Activated CD8-positive, alpha-beta memory T cell treated with anti-CD3 and anti-CD28 coated beads, Interleukin-2, amount 50 U/mL, for 4 hours (primary cell): ENCODE results near the gene MRPL34.
"Not testable (repeated sequence)": the region's sequence is repeated elsewhere in the genome, so short reads cannot be mapped to it uniquely, and the experiment has no call there.

ENCODE experiments used
- DNase-seq: peaks from one replicate; pipeline ENCODE4 v3.0.0-alpha.2; 2020

MRPL34 gene

DNA sequence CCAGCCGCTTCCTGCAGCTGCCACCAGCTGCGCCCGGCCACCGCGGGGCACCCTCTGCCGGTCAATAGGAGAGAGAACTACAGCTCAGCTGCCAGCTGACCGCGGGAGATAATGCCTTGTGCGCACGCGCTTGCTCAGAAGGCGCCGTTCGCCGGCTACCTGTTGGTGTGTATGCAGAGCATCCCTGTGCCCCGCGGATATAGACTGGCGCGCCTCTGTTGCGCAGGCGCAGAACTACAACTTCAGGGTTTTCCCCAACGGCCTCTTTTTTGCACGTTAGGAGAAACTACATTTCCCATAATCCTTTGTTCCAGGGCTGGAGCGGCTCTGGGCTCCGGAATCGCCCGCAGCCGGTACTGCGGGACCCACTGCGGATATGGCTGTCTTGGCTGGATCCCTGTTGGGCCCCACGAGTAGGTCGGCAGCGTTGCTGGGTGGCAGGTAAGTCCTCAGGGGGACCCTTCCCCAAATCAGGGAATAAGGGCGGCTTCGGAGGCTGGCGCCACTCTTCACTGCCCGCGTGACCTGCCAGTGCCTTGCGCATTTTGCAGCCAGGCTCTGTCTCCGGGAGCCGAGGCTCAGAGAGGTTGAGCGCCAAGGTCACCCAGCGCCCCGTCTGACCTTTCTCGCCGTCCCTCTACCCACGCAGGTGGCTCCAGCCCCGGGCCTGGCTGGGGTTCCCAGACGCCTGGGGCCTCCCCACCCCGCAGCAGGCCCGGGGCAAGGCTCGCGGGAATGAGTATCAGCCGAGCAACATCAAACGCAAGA lies at the start of gene MRPL34:
Gene MRPL34, plus strand, starts transcription at position 356 of the 768 bp plus-strand sequence. Its CDS starts 21 bp downstream, at position 377.
- peak; percentile 89 for DNase-seq

DNA sequence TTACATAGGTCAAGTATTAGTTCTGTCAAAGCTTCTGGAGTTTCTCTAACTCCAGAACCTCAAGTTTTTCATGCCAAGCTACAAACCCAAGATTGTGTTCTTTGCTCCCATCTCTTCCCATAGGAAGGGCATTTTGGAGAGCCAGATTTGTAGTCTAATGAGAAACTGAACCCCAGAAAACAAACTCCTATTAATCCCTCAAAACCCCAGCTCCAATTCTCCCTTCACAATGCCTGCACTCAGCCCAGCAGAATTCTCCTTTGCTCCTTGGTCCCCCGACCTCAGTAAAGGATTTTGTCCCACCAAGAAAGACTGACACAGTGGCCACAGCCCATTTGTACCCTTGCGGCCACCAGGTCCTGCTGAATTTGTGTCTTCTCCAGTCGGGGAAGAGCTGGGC lies 49.5 kb upstream of the MRPL34 start:
- DNase-seq: no peak

DNA sequence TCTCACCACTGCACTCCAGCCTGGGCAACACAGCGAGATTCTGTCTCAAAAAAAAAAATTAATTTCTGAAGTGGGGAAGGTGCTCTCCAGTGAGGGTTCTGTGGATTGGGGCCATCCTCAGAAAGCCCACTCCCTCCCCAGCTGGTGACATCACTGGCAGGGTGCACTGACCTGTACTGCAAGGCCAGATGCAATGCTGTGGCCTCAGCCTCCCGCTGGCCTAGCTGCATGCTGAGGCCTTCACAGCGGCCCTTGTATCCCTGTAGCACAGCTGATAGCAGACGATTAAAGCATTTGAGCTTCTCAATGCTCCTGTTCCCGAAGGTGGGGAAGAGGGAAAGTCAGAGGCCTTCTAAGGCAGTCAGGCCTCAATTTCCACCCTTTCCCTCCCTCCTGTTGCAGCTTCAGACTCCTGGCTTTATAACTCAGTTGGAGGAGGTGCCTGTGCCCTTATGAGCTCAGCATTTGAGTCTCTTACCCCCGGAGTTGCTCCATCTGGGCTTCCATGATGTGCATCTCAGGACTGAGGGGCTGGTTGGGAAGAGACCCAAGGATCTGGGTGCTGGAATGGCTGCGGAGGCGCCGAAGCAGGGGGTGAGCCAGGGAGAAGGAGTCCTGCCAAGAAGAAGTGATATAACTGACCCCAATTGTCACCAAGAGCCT lies 46.4 kb upstream of the MRPL34 start:
- DNase-seq: no peak

DNA sequence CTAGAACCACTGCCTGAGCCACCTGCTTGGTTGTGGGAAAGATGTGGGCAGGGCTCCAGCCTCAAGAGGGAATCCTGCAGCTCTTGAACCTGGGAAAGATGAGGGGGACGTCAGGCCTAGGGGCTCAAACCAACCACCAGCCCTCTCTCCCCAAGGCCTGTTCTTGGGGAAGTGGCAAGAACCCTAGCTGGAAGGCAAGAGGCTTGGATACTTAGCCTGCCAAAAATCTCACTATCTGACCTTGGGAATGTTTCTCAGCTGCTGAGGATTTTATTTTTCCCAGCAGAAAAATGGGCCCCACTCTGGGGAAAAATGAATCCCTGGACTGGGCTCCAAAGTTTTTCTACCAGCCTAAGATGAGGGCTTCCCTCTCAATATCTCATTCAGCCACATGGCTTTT lies 45.7 kb upstream of the MRPL34 start:
- no peak for DNase-seq

DNA sequence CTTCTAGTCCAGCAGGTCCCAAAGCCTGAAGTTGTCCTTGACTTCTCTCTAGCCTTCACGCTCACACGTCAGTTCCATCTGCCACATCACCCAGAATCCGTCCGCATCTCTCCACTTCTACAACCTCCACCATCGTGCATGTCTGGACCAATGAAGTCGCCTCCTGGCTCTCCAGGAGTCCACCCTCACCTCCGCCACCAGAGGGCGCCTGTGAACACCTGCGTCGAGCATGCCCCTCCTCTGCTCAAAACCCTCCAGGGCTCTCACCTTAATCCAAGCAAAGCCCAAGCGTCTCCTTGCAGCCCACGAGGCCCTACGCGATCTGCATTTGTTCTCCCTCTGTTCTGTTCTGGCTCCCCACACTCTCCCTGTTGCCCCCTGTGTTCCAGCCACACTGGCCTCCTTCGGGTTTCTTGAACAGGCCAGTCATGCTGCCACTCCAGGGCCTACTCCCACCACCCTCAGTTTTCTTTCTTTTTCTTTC lies 44.8 kb upstream of the MRPL34 start:
- peak; percentile 89 for DNase-seq

DNA sequence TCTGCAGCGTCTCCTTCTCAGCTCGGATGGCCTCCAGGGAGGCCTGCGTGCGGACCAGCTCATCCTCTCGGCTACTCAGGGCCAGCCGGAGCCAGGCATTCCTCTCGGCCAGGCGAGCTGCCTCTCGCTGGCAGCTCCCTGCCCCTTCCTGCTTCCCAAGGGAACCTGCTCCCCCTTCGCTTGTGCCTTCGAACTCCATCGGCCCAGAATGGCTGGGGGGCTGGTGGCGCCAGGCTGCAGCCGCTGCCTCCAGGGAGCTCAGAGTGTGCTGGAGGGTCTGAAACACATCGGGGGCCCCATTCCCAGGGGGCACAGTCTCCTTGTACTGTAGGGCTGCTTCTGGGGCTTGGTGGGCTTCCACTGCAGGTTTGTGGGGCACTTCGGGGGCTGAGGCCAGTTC lies 43.1 kb upstream of the MRPL34 start:
- DNase-seq: no peak

DNA sequence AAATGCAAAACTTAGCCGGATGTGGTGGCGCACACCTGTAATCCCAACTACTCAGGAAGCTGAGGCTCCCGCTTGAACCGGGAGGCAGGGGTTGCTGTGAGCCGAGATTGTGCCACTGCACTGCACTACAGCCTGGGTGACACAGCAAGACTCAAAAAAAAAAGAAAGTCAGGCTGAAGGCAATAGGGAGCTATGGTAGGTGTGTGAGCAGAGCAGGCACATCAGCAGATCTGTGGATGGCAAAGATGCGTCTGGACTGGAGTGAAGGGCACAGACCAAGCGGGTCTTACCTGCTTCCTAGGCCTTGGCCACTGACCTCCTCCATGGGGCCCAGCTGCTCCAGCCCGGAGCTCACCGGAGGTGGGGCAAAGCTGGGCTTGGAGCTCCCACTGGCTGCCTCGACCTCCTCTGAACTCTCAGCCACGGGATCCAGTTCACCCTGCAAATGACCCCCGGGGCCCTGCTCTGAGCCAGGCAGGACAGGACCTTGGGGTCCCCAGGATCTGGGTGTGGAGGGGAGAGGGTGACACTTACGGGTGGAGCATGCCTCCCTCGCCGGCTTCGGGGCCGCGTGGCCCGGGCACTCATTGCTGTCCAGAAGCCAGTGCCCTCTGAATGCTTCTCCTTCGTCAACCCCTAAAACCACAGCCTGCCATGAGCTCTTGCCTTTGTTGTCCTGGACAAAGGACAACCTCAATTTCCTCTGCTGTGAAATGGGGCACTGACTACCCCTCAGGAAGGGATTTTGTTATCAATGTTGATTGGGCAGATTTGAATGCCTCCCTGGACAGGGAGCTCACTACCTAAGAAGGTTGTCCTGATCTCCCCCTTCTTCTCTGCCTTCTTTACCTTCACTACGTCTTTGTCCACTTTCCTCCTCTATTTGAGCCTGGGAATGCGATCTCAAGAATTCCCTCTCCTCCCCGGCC lies 41.7 kb upstream of the MRPL34 start:
- DNase-seq: no peak

DNA sequence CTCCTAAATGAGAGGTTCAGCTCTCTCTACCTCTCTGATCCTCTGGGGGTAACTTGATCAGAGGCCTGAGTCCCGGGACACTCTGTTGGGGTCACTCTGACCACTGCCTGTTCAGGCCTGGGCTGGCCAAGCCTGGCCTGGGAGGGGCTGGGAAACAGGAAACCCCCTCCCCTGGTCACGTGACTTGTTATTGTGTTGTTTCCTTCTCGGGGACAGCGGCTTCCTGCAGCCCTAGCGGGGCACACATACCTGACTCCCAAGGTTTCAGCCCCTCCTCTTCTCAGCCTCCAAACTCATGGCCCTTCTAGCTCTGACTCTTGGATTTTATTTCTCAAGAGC lies 41.1 kb upstream of the MRPL34 start, which contains the start of gene USHBP1:
Gene USHBP1, minus strand, starts transcription at position 105 of the 339 bp plus-strand sequence. CDS start 446 bp downstream, outside the sequence.
- DNase-seq: no peak

DNA sequence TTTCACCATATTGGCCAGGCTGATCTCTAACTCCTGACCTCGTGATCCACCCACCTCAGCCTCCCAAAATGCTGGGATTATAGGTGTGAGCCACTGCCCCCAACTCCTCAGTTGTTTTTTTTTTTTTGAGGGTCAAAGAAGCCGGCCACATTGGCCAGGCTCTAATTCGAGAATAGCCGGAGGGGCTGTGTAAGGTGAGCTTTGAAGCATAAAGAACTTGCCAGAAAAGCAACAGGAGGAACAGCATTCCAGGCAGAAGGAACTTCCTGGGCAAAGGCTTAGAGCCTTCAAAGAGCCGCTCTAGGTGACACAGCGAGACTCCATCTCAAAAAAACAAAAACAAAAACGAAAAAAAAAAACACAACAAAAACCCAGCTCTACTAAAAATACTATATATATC lies 39.6 kb upstream of the MRPL34 start:
- DNase-seq: no peak

DNA sequence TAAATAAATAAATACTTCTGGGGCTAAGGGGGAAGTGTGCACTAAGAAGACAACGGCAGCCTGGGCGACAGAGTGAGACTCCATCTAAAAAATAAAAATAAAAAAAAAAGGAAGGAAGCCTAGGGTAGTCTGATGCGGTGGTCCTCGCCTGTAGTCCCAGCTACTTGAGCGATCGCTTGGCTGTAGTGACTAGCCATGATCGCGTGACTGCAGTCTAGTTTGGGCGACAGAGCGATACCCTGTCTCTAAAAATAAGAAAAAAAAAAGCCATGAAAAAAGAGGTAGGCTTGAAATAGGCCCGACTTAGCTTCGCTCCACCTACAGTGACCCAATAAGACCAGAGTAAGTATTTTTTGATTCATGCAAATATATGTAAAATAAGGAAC lies 39.1 kb upstream of the MRPL34 start:
- no peak for DNase-seq

DNA sequence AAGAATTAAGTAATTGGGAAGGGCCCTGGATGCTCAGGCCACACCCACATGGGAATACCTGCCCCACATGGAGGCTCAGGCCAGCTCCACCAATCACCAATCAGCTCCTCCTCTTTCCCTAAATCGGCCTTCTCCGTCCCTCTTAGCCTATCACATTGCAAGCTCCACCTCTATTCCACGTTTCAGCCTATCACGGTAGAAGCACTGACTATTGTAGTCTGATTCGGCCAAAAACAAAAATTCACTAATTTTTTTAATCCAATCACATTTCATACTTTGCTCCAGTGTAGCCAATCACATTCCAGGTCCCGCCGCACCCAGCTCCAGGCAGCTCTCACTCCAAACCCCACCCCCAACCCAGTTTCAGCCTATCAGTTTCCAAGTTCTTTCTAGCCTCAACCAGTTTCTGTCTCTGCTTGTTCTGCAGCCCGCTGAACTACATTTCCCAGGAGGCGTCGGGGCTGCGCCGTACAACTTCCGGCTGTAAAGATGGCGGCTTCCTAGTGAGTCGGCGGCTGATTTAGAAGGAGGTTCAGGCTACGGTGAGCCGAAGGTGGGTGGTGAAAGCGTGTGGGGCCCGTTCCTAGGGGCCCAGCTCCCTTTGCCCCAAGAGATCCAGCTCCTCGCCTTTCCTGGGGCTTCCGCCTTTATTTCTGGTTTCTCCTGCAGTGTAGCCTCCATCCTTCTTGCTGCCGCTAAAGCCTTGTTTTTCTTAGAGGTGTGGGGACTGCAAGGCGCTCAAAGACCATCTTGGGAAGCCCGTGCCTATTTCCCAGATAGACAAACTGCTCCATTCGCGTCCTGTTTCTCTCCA lies 38.5 kb upstream of the MRPL34 start, which contains the start of gene BABAM1:
Gene BABAM1, plus strand, starts transcription at position 469 of the 814 bp plus-strand sequence. CDS start 1,364 bp downstream, outside the sequence.
- peak; percentile 90 for DNase-seq

DNA sequence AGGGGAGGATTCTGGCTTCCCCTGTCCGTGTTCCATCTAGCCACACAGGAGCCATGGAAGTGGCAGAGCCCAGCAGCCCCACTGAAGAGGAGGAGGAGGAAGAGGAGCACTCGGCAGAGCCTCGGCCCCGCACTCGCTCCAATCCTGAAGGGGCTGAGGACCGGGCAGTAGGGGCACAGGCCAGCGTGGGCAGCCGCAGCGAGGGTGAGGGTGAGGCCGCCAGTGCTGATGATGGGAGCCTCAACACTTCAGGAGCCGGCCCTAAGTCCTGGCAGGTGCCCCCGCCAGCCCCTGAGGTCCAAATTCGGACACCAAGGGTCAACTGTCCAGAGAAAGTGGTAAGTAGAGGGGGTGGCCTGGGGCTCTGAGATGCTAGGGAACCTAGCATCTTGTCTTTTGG lies 36.9 kb upstream of the MRPL34 start:
- DNase-seq: no peak

DNA sequence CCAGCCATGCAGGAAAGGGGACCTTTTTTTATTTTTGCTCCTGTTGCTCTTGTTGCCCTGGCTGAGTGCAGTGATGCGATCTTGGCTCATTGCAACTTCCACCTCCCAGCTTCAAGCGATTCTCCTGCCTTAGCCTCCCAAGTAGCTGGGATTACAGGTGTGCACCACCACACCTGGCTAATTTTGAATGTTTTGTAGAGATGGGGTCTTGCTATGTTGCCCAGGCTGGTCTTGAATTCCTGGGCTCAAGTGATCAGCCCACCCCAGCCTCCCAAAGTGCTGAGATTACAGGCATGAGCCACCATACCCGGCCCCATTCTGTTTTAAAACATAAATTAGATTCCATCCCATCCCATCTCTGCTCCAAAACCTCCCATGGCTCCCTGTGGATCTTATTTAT lies 30.8 kb upstream of the MRPL34 start:
- DNase-seq: not testable (repeated sequence)

DNA sequence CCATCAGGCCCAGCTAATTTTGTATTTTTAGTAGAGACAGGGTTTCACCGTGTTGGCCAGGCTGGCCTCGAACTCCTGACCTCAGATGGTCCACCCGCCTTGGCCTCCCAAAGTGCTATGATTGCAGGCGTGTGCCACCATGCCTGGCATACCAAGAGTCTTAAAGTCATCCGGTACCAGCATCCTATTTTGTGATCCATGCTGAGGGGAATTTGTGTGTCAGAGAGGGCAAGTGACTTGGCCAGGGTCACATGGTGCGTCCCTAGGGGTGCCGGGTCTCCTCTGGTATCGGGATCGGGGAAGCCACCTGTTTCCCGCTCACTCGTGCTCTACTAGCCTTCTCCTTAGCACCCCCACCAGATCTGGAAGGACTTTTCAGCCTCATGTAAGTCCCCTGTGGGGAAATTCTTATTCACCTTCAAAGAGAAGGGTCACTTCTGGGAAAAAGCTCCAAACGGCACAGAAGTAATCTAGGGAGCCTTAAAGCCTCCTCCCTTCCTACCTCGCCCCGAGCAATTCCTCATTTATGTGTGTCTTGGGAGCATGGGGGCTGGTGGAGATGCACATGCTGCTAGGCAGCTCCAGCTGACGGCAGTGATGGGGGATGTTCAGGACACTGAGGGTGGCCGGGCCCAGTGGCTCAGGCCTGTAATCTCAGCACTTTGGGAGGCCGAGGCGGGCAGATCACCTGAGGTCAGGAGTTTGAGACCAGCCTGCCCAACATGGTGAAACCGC lies 30.1 kb upstream of the MRPL34 start:
- no peak for DNase-seq

DNA sequence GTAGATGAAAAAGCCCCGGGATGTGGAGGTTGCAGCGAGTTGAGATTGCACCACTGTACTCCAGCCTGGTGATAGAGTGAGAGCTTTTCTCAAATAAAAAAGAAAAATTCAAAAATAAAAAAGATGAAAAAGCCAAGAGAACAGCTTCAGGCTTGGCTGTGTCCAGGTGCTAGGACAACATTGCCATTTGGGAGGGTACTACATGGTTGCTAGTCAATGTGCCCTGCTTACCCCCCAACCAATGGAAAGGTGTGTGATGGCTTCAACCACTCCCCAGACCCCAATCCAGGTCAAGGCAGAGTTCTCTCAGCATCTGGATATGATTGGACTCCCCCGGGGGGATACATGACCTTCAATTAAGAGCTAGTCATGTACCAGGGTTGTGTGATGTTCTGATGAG lies 26.2 kb upstream of the MRPL34 start:
- no peak for DNase-seq

DNA sequence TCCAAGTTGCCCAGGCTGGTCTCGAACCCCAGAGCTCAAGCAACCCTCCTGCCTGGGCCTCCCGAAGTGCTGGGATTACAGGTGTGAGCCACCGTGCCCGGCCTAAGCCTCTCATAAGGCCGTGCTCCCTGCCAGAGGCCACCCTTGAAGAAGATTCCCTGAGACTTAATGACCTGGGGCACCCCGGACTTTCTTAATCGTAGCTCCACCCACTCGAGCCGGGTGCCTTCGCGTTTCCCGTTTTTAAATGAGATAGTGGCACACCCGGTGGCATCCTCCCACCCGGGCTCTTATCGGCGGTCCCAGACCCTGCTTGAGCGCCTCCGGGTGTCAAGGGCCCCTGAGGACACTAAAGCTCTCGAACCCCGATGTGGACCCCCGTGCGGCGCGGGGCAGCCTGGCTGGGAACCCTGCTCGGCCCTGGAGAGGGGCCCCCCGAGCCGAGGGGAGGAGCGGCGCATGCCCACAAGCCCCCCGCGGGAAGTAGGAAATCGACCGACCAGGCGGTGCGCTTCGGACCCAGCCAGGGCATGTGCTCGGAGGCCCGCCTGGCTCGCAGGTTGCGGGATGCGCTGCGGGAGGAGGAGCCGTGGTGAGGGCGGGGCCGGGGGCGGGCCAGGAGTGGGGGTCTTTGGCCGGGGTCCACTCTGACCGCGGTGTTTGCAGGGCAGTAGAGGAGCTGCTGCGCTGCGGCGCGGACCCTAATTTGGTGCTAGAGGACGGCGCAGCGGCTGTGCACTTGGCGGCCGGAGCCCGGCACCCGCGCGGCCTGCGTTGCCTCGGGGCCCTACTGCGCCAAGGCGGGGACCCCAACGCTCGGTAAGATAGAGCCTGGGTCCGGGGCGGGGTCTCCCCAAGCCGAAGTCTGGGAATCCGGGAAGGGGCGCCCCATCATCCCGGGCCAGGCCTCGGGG lies 24.0 kb upstream of the MRPL34 start, which contains the start of gene ANKLE1:
Gene ANKLE1, plus strand, starts transcription at position 511 of the 914 bp plus-strand sequence. Its CDS starts 20 bp downstream, at position 531.
- DNase-seq: peak; percentile 34

DNA sequence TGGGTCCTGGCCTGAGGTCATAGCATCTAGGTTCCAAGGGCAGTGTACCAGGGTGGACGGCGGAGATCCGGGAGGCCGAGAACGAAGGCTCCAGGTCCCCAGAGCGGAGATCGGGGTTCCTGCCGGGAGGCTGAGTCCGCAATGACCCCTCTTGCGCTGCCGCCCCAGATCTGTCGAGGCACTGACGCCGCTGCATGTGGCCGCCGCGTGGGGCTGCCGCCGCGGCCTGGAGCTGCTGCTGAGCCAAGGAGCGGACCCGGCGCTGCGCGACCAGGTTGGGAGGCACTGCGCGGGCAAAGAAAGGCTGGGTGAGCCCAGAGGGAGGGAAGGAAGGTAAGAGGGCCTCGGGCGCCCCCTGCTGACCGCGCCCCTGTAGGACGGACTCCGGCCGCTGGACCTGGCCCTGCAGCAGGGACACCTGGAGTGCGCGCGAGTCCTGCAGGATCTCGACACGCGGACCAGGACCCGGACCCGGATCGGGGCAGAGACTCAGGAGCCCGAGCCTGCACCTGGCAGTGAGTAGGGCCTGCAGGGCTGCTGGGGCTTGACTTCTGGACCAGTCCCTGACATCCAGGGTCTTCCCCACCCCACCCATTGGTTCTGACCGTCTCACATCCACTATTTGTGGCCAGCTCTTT lies 23.1 kb upstream of the MRPL34 start:
- DNase-seq: peak; percentile 81

DNA sequence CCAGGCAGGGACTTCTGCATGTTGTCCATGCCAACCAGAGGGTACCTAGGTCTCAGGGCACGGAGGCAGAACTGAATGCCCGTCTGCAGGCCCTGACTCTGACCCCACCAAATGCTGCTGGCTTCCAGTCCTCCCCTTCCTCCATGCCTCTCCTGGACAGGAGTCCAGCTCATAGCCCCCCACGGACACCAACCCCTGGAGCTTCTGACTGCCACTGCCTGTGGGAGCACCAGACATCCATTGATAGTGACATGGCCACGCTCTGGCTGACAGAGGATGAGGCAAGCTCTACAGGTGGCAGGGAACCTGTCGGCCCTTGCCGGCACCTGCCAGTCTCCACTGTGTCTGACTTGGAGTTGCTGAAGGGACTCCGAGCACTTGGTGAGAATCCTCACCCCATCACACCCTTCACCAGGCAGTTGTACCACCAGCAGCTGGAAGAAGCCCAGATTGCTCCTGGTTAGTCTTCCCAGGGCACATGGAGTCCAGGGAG lies 22.1 kb upstream of the MRPL34 start:
- no peak for DNase-seq

DNA sequence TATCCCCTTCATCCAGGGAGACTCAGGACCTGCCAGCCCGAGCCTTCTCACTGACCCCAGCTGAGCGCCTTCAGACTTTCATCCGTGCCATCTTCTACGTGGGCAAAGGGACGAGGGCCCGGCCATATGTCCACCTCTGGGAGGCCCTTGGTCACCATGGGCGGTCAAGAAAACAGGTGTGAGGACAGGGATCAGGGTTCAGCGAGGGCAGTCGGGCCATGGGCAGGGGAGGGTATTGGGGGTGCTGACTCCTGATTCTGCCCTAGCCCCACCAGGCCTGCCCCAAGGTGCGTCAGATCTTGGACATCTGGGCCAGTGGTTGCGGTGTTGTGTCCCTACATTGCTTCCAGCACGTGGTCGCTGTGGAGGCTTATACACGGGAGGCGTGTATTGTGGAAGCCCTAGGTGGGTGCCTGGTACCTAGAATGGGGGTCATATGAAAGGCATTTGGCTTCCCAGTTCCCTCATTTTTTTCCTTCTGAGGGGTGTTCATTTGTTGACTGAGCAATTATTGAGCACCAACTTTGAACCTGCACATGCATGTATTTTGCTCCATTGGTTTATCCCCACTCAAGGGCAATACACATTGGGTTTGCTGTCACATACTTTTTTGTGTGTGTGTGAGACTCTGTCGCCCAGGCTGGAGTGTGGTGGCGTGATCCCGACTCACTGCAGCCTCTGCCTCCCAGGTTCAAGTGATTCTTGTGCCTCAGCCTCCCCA lies 20.1 kb upstream of the MRPL34 start:
- no peak for DNase-seq
